ENCODE data around the gene NR1H4. TPM values are rescaled to one million over a fixed set of nuclear protein-coding genes. Genes with fewer than 3 reads are reported as not detected.

Gene NR1H4
- total and polyA plus RNA-seq, 2 experiments from 2014 or later, result not detected

DNA sequence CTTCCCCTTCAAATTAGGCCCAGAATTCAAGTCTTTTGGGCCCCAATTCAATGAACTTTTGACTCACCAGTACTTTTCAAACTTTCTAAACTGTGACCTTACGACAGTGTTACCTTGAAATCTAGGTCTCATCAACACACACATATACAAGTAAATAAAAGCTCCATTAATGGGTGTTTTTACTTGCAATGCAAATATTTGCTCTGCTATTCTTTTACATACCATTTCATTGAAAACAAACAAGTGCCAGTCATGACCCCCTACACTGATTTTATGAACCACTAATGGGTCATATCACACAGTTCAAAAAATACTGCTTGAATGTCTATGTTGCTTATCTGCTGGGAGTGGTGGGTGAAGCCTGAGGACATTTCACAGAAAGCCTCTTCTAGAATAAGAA lies 9.1 kb upstream of the NR1H4 start (continued):
- no peak for TF ChIP-seq POLR2AphosphoS5 (IDR thresholded peaks at IDR 0.05; ENCODE audit: low read depth)
- no peak for TF ChIP-seq JUNB (IDR thresholded peaks at IDR 0.05; ENCODE audit: unreplicated experiment)
- no peak for TF ChIP-seq EZH2 (IDR thresholded peaks at IDR 0.05; ENCODE audit: low read depth, unreplicated experiment)

- no peak for DNase-seq (ENCODE audit: low spot score)
- peaks cover 6% of the 10 kb centered on the region for H3K4me1 Mint-ChIP-seq
These were observed 5.5 kb upstream of the NR1H4 start for GRCh38 chr12:100468126-100468525.

More at GRCh38 chr12:100468126-100468525, 5.5 kb upstream of the NR1H4 start:
- Histone ChIP-seq H3K27me3 (ENCODE audit: insufficient read depth) (no peaks in the 10 kb centered on the region), H2AFZ (no peak overlapping the region), H3F3A (replicated peaks; ENCODE audit: low read depth) (no peaks in the 10 kb centered on the region), H3K4me1 (ENCODE audit: insufficient read depth) (peaks cover 8% of the 10 kb centered on the region), H3K79me2 (replicated peaks; ENCODE audit: insufficient read depth) (no peaks in the 10 kb centered on the region), H3K36me3 (ENCODE audit: insufficient read depth) (no peaks in the 10 kb centered on the region), H3K9me2 (ENCODE audit: insufficient read depth) (no peaks in the 10 kb centered on the region; the same call in 1 of the 2 replicates), H4K20me1 (replicated peaks; ENCODE audit: insufficient read depth) (no peaks in the 10 kb centered on the region), H3K27ac (ENCODE audit: low read depth) (no peak overlapping the region), H3K4me3 (no peak overlapping the region), H3K4me2 (no peak overlapping the region)
- no peak overlapping the region for H3K4me3 Mint-ChIP-seq
- TF ChIP-seq, protein P1, sequence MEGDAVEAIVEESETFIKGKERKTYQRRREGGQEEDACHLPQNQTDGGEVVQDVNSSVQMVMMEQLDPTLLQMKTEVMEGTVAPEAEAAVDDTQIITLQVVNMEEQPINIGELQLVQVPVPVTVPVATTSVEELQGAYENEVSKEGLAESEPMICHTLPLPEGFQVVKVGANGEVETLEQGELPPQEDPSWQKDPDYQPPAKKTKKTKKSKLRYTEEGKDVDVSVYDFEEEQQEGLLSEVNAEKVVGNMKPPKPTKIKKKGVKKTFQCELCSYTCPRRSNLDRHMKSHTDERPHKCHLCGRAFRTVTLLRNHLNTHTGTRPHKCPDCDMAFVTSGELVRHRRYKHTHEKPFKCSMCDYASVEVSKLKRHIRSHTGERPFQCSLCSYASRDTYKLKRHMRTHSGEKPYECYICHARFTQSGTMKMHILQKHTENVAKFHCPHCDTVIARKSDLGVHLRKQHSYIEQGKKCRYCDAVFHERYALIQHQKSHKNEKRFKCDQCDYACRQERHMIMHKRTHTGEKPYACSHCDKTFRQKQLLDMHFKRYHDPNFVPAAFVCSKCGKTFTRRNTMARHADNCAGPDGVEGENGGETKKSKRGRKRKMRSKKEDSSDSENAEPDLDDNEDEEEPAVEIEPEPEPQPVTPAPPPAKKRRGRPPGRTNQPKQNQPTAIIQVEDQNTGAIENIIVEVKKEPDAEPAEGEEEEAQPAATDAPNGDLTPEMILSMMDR (conservative IDR thresholded peaks at IDR 0.05; ENCODE audit: low read depth in 2 of 2), result no peak
- TF ChIP-seq NANOG (IDR thresholded peaks at IDR 0.05; ENCODE audit: borderline replicate concordance) (no peak), EZH2phosphoT487 (IDR thresholded peaks at IDR 0.05; ENCODE audit: unreplicated experiment) (no peak), CREB1 (CRISPR knock-in tag; IDR thresholded peaks at IDR 0.05; ENCODE audit: low read depth) (no peak), EZH2 (IDR thresholded peaks at IDR 0.05; ENCODE audit: low read depth, unreplicated experiment) (no peak), POLR2AphosphoS5 (IDR thresholded peaks at IDR 0.05; ENCODE audit: low read depth) (no peak), ZNF114 (CRISPR knock-in tag; IDR thresholded peaks at IDR 0.05) (no peak), JUNB (IDR thresholded peaks at IDR 0.05; ENCODE audit: unreplicated experiment) (no peak), STAT1 (IDR thresholded peaks at IDR 0.05; ENCODE audit: unreplicated experiment) (no peak)
- TF ChIP-seq, protein P2, sequence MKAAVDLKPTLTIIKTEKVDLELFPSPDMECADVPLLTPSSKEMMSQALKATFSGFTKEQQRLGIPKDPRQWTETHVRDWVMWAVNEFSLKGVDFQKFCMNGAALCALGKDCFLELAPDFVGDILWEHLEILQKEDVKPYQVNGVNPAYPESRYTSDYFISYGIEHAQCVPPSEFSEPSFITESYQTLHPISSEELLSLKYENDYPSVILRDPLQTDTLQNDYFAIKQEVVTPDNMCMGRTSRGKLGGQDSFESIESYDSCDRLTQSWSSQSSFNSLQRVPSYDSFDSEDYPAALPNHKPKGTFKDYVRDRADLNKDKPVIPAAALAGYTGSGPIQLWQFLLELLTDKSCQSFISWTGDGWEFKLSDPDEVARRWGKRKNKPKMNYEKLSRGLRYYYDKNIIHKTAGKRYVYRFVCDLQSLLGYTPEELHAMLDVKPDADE (IDR thresholded peaks at IDR 0.05), result no peak
- TF ChIP-seq, protein P3, sequence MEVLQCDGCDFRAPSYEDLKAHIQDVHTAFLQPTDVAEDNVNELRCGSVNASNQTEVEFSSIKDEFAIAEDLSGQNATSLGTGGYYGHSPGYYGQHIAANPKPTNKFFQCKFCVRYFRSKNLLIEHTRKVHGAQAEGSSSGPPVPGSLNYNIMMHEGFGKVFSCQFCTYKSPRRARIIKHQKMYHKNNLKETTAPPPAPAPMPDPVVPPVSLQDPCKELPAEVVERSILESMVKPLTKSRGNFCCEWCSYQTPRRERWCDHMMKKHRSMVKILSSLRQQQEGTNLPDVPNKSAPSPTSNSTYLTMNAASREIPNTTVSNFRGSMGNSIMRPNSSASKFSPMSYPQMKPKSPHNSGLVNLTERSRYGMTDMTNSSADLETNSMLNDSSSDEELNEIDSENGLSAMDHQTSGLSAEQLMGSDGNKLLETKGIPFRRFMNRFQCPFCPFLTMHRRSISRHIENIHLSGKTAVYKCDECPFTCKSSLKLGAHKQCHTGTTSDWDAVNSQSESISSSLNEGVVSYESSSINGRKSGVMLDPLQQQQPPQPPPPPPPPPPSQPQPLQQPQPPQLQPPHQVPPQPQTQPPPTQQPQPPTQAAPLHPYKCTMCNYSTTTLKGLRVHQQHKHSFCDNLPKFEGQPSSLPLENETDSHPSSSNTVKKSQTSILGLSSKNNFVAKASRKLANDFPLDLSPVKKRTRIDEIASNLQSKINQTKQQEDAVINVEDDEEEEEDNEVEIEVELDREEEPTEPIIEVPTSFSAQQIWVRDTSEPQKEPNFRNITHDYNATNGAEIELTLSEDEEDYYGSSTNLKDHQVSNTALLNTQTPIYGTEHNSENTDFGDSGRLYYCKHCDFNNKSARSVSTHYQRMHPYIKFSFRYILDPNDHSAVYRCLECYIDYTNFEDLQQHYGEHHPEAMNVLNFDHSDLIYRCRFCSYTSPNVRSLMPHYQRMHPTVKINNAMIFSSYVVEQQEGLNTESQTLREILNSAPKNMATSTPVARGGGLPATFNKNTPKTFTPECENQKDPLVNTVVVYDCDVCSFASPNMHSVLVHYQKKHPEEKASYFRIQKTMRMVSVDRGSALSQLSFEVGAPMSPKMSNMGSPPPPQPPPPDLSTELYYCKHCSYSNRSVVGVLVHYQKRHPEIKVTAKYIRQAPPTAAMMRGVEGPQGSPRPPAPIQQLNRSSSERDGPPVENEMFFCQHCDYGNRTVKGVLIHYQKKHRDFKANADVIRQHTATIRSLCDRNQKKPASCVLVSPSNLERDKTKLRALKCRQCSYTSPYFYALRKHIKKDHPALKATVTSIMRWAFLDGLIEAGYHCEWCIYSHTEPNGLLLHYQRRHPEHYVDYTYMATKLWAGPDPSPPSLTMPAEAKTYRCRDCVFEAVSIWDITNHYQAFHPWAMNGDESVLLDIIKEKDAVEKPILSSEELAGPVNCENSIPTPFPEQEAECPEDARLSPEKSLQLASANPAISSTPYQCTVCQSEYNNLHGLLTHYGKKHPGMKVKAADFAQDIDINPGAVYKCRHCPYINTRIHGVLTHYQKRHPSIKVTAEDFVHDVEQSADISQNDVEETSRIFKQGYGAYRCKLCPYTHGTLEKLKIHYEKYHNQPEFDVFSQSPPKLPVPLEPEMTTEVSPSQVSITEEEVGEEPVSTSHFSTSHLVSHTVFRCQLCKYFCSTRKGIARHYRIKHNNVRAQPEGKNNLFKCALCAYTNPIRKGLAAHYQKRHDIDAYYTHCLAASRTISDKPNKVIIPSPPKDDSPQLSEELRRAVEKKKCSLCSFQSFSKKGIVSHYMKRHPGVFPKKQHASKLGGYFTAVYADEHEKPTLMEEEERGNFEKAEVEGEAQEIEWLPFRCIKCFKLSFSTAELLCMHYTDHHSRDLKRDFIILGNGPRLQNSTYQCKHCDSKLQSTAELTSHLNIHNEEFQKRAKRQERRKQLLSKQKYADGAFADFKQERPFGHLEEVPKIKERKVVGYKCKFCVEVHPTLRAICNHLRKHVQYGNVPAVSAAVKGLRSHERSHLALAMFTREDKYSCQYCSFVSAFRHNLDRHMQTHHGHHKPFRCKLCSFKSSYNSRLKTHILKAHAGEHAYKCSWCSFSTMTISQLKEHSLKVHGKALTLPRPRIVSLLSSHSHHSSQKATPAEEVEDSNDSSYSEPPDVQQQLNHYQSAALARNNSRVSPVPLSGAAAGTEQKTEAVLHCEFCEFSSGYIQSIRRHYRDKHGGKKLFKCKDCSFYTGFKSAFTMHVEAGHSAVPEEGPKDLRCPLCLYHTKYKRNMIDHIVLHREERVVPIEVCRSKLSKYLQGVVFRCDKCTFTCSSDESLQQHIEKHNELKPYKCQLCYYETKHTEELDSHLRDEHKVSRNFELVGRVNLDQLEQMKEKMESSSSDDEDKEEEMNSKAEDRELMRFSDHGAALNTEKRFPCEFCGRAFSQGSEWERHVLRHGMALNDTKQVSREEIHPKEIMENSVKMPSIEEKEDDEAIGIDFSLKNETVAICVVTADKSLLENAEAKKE (CRISPR knock-in tag; IDR thresholded peaks at IDR 0.05), result no peak
- TF ChIP-seq, protein P4, sequence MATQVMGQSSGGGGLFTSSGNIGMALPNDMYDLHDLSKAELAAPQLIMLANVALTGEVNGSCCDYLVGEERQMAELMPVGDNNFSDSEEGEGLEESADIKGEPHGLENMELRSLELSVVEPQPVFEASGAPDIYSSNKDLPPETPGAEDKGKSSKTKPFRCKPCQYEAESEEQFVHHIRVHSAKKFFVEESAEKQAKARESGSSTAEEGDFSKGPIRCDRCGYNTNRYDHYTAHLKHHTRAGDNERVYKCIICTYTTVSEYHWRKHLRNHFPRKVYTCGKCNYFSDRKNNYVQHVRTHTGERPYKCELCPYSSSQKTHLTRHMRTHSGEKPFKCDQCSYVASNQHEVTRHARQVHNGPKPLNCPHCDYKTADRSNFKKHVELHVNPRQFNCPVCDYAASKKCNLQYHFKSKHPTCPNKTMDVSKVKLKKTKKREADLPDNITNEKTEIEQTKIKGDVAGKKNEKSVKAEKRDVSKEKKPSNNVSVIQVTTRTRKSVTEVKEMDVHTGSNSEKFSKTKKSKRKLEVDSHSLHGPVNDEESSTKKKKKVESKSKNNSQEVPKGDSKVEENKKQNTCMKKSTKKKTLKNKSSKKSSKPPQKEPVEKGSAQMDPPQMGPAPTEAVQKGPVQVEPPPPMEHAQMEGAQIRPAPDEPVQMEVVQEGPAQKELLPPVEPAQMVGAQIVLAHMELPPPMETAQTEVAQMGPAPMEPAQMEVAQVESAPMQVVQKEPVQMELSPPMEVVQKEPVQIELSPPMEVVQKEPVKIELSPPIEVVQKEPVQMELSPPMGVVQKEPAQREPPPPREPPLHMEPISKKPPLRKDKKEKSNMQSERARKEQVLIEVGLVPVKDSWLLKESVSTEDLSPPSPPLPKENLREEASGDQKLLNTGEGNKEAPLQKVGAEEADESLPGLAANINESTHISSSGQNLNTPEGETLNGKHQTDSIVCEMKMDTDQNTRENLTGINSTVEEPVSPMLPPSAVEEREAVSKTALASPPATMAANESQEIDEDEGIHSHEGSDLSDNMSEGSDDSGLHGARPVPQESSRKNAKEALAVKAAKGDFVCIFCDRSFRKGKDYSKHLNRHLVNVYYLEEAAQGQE (IDR thresholded peaks at IDR 0.05; ENCODE audit: unreplicated experiment), result no peak
- no peaks in the 10 kb centered on the region for H3K27me3 Mint-ChIP-seq (ENCODE audit: insufficient read depth, low read depth, poor library complexity)
- H3K36me3 Mint-ChIP-seq (ENCODE audit: low read depth), result no peaks in the 10 kb centered on the region
- peak; percentile 65 for ATAC-seq
- H3K27ac Mint-ChIP-seq, result no peak overlapping the region
- H3K9me3 Mint-ChIP-seq, result no peaks in the 10 kb centered on the region
